ENCODE results near the gene PSTPIP1. TPM values are rescaled to one million over a fixed set of nuclear protein-coding genes. Genes with fewer than 3 reads are reported as not detected.

PSTPIP1 gene
- total RNA-seq, 6 donors from 2014 or later = 7.0 to 69.1 (median 20.2) TPM

GRCh38 chr15:77028451-77029165, 33.7 kb downstream of the PSTPIP1 start:
- no peaks in the 10 kb centered on the region for H3K9me3 ChIP-seq
- peak in 1 of 2 donors; percentile 15 for DNase-seq
- H3K4me1 ChIP-seq = peaks cover 0 to 17% (median 6%) of the 10 kb centered on the region in 4 donors
- ATAC-seq (ENCODE audit: low FRiP score in 2 of 2) = no peak
- no peaks in the 10 kb centered on the region for H3K27me3 ChIP-seq
- 46 to 65% methylated on average over 8 to 19 of the region's 22 CpGs for WGBS, 2 donors
- H3K36me3 ChIP-seq = peaks cover 0 to 10% (median 2%) of the 10 kb centered on the region in 4 donors
- H3K4me3 ChIP-seq = peak overlapping the region in 3 of 4 donors; percentile 5 to 18 (median 12)
- no peak overlapping the region for H3K27ac ChIP-seq
- TF ChIP-seq EP300 (IDR thresholded peaks at IDR 0.05) (no peak), CTCF (IDR thresholded peaks at IDR 0.05) (no peak), POLR2AphosphoS5 (IDR thresholded peaks at IDR 0.05) (no peak), POLR2A (IDR thresholded peaks at IDR 0.05) (no peak)

GRCh38 chr15:77029166-77030047, 34.5 kb downstream of the PSTPIP1 start:
- DNase-seq (peak in 1 of 2 donors; percentile 20), ATAC-seq (ENCODE audit: low FRiP score in 2 of 2) (no peak)
- H3K4me1 ChIP-seq = peaks cover 0 to 18% (median 6%) of the 10 kb centered on the region in 4 donors
- no peaks in the 10 kb centered on the region for H3K27me3 ChIP-seq
- no peaks in the 10 kb centered on the region for H3K9me3 ChIP-seq
- 85 to 90% methylated on average over 15 to 16 of the region's 21 CpGs for WGBS, 2 donors
- no peak for TF ChIP-seq POLR2AphosphoS5 (IDR thresholded peaks at IDR 0.05)
- TF ChIP-seq CTCF (IDR thresholded peaks at IDR 0.05) = no peak
- no peak for TF ChIP-seq EP300 (IDR thresholded peaks at IDR 0.05)
- no peak for TF ChIP-seq POLR2A (IDR thresholded peaks at IDR 0.05)
- H3K27ac ChIP-seq = no peak overlapping the region
- H3K36me3 ChIP-seq = peaks cover 0 to 10% (median 2%) of the 10 kb centered on the region in 4 donors
- no peak overlapping the region for H3K4me3 ChIP-seq

GRCh38 chr15:77030048-77030927, 35.4 kb downstream of the PSTPIP1 start:
- Histone ChIP-seq H3K4me3 (no peak overlapping the region), H3K27me3 (no peaks in the 10 kb centered on the region), H3K27ac (no peak overlapping the region), H3K9me3 (no peaks in the 10 kb centered on the region), H3K4me1 (peaks cover 0 to 23% (median 13%) of the 10 kb centered on the region in 4 donors), H3K36me3 (peaks cover 0 to 10% (median 3%) of the 10 kb centered on the region in 4 donors)
- DNase-seq = peak in 1 of 2 donors; percentile 21
- no peak for TF ChIP-seq EP300 (IDR thresholded peaks at IDR 0.05)
- TF ChIP-seq CTCF (IDR thresholded peaks at IDR 0.05) = no peak
- TF ChIP-seq POLR2AphosphoS5 (IDR thresholded peaks at IDR 0.05) = no peak
- no peak for TF ChIP-seq POLR2A (IDR thresholded peaks at IDR 0.05)
- ATAC-seq (ENCODE audit: low FRiP score in 2 of 2) = no peak
- WGBS, 2 donors = 70 to 77% methylated on average over 9 to 21 of the region's 22 CpGs

GRCh38 chr15:77030928-77031375, 36.0 kb downstream of the PSTPIP1 start:
- Histone ChIP-seq H3K4me1 (peaks cover 0 to 26% (median 13%) of the 10 kb centered on the region in 4 donors), H3K27me3 (no peaks in the 10 kb centered on the region), H3K36me3 (peaks cover 0 to 12% (median 8%) of the 10 kb centered on the region in 4 donors), H3K9me3 (no peaks in the 10 kb centered on the region), H3K4me3 (no peak overlapping the region), H3K27ac (no peak overlapping the region)
- ATAC-seq (ENCODE audit: low FRiP score in 2 of 2) = no peak
- TF ChIP-seq POLR2A (IDR thresholded peaks at IDR 0.05) = no peak
- no peak for TF ChIP-seq CTCF (IDR thresholded peaks at IDR 0.05)
- no peak for TF ChIP-seq EP300 (IDR thresholded peaks at IDR 0.05)
- no peak for TF ChIP-seq POLR2AphosphoS5 (IDR thresholded peaks at IDR 0.05)
- DNase-seq = no peak
- WGBS, 2 donors = 84% methylated on average over 8 of the region's 10 CpGs; no CpG with 5 or more reads in 1 of the 2 donors
